GM18873 (cell line): ENCODE data around the gene DAAM2.

Experiments
- ATAC-seq: cut with Tn5 transposase; IDR thresholded peaks from one replicate; pipeline ENCODE4 v1.9.1; 2021; ENCODE audit warnings: mild to moderate bottlenecking, moderate library complexity, moderate number of reproducible peaks; ENCODE audit not compliant: unreplicated experiment, low FRiP score

DAAM2 gene

GRCh38 chr6:39903656-39904055 lies 111.5 kb downstream of the DAAM2 start:
- ATAC-seq: no peak

GRCh38 chr6:39904946-39905639 lies 112.9 kb downstream of the DAAM2 start:
- no peak for ATAC-seq

- ATAC-seq: no peak
Measured at GRCh38 chr6:39905640-39905975, 113.4 kb downstream of the DAAM2 start.

GRCh38 chr6:39906318-39906761 lies 114.2 kb downstream of the DAAM2 start:
- no peak for ATAC-seq

- no peak for ATAC-seq
Measured at GRCh38 chr6:39907871-39908575, 115.8 kb downstream of the DAAM2 start.

GRCh38 chr6:39908838-39909583 lies 116.8 kb downstream of the DAAM2 start:
- ATAC-seq: no peak

- no peak for ATAC-seq
Measured at GRCh38 chr6:39909701-39910100, 117.5 kb downstream of the DAAM2 start.

GRCh38 chr6:39910164-39910563 lies 118.0 kb downstream of the DAAM2 start:
- ATAC-seq: no peak

GRCh38 chr6:39910744-39911143 lies 118.6 kb downstream of the DAAM2 start:
- no peak for ATAC-seq

GRCh38 chr6:39911513-39912125 lies 119.4 kb downstream of the DAAM2 start:
- ATAC-seq: no peak

GRCh38 chr6:39912446-39912845 lies 120.3 kb downstream of the DAAM2 start:
- no peak for ATAC-seq

- ATAC-seq: no peak
Measured at GRCh38 chr6:39913391-39913916, 121.3 kb downstream of the DAAM2 start.

GRCh38 chr6:39914239-39914638 lies 122.1 kb downstream of the DAAM2 start:
- ATAC-seq: no peak

GRCh38 chr6:39915866-39916265 lies 123.7 kb downstream of the DAAM2 start:
- ATAC-seq: no peak

- ATAC-seq: no peak
Measured at GRCh38 chr6:39917329-39917728, 125.2 kb downstream of the DAAM2 start.

GRCh38 chr6:39917981-39918380 lies 125.8 kb downstream of the DAAM2 start:
- ATAC-seq: no peak

- ATAC-seq: no peak
Measured at GRCh38 chr6:39918831-39919230, 126.7 kb downstream of the DAAM2 start.

- ATAC-seq: no peak
Measured at GRCh38 chr6:39920157-39920556, 128.0 kb downstream of the DAAM2 start.

- no peak for ATAC-seq
Measured at GRCh38 chr6:39922821-39923220, 130.6 kb downstream of the DAAM2 start.

- ATAC-seq: no peak
Measured at GRCh38 chr6:39923394-39923793, 131.2 kb downstream of the DAAM2 start.

GRCh38 chr6:39923861-39924260 lies 131.7 kb downstream of the DAAM2 start:
- no peak for ATAC-seq
